ENCODE measurements around the gene ZMYND19.
"Not testable (repeated sequence)": the region's sequence is repeated elsewhere in the genome, so short reads cannot be mapped to it uniquely, and the experiment has no call there.

The ZMYND19 gene

DNA sequence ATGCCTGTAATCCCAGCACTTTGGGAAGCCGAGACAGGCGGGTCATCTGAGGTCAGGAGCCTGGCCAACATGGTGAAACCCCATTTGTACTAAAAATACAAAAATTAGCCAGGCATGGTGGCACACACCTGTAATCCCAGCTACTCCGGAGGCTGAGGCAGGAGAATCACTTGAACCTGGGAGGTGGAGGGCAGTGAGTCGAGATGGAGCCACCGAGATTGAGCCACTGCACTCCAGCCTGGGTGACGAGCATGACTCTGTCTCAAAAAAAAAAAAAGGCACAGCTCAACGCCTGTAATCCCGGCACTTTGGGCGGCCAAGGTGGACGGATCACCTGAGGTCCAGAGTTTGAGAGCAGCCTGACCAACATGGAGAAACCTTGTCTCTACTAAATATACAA lies 36.7 kb downstream of the ZMYND19 start:
- not testable (repeated sequence) for DNase-seq

DNA sequence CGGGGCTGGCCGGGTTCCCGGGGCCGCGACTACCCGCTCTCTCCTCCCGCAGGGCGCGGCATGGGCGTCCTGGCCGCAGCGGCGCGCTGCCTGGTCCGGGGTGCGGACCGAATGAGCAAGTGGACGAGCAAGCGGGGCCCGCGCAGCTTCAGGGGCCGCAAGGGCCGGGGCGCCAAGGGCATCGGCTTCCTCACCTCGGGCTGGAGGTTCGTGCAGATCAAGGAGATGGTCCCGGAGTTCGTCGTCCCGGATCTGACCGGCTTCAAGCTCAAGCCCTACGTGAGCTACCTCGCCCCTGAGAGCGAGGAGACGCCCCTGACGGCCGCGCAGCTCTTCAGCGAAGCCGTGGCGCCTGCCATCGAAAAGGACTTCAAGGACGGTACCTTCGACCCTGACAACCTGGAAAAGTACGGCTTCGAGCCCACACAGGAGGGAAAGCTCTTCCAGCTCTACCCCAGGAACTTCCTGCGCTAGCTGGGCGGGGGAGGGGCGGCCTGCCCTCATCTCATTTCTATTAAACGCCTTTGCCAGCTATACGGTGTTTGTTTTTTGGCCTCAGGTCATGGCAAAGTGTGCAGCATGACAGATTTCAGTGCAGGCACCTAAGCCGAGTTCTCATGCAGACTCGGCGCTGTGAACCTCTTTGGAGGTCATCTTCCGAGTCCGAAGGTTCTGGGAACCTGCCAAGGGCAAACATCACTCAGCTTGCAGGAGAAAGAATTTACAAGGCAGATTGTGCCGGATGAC lies 38.1 kb downstream of the ZMYND19 start:
- DNase-seq: peak; percentile 50

- peak; percentile 97 for DNase-seq
These were observed 38.9 kb downstream of the ZMYND19 start, which contains the start of gene MRPL41 for GRCh38 chr9:137551264-137552021. Gene MRPL41 (plus strand): TSS chr9:137551879. CDS start chr9:137552082, 203 bp downstream.

DNA sequence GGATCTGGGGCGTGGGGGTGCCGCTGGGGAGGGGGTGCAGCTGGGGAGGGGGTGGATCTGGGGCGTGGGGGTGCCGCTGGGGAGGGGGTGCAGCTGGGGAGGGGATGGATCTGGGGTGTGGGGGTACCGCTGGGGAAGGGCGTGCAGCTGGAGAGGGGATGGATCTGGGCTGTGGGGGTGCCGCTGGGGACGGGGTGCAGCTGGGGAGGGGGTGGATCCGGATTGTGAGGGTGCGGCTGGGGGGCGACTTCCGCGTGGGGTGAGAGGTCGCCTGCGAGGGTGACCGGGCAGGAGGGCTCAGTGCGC lies 39.4 kb downstream of the ZMYND19 start:
- DNase-seq: not testable (repeated sequence)

DNA sequence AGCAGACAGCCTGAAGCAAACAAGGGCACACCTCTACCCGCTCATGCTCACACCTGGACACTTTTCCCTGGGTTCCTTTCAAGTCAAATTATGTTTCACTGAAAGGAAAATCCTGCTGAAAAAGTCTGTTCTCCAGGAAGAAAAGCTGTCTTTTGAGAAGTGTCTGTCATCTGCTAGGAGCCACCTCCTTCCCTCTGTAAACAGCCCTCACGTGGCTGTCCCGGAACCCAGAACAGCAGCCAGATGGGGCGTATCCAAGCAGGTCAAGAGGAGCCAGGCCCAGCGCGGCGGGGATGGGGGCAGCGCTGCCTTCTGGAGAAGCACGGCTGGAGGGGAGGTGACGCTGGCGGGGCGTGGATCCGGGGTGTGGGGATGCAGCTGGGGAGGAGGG lies 40.1 kb downstream of the ZMYND19 start, which contains the start of gene PNPLA7:
PNPLA7 (minus strand) TSS at position 172 of the 391 bp plus-strand sequence. CDS start 205 bp downstream, outside the sequence.
- DNase-seq: peak; percentile 88

DNA sequence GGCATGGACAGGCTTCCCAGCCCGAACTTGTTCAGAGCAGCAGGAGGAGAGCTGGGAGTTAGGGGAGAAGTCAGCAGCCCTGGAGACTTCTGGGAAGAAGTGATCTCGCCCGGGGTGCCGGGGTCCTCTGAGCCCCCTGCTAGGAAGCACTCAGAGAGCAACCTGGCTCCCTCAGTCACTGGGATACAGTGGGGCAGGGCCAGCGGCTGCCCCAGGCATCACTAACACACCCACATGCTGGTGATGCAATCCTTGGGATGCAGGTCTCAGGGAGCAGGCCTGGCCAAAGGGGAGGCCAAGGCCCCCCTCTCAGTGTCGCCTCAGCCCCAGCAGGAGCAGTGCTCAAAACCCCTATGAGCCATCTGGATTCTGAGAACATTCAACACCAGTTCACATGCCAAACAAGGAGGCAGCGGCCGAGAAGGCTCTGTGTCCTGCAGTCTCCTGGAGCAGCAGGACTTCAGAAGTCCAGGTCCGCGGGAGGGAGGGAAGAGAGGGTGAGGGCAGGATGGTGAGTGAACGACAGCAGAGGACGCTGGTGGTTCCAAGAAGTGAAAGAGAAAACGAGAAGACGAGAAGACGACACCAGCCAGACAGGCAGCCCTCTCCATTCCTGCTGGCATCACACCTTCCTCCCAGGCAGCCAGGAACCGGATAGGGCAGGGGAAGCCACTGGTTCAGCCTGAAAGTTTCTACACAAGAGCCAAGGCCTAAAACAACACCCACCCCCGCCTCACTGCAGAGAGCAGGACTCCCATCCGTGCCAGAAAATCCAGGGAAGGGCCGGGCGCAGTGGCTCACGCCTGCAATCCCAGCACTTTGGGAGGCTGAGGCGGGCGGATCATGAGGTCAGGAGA lies 42.4 kb downstream of the ZMYND19 start:
- DNase-seq: no peak

- DNase-seq: no peak
These were observed 45.2 kb downstream of the ZMYND19 start for GRCh38 chr9:137545123-137545522.

- DNase-seq: no peak
These were observed 46.0 kb downstream of the ZMYND19 start for GRCh38 chr9:137544176-137544760.

DNA sequence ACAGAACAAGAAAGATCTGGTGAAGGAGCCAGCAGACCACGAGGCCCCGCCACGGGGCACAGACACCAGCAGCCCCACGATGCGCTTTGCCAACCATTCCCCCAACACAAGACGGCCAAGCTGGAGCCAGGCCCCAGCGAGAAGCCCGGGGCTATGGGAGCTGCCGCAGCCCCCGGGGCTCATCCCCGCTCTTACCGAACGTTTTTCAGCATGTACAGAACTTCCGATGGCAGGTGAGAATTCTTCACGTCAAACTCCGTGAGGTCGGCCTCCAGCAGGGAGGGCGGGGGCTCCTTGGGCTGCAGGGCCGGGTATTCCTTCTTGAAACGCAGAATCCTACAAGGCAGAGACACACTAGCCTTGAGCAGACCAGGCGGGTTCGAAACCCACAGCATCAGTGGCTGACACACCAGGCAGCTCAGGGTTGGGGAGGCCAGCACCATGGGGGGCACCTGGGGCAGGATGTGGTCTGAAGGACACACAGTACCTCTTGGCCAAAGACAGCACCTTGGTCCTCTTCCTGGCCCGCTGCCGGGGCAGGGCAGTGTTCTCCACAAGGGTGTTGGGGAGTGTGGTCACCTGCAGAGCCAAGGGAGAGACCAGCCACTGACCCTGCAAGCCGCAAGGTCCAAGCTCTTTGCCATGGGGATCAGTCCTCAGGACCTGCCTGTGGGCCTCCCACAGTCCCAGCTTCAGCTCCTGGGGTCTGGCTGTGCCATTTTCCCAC lies 46.9 kb downstream of the ZMYND19 start:
- DNase-seq: no peak

- no peak for DNase-seq
These were observed 47.8 kb downstream of the ZMYND19 start for GRCh38 chr9:137542486-137542885.

- DNase-seq: no peak
These were observed 49.8 kb downstream of the ZMYND19 start for GRCh38 chr9:137540536-137540935.

DNA sequence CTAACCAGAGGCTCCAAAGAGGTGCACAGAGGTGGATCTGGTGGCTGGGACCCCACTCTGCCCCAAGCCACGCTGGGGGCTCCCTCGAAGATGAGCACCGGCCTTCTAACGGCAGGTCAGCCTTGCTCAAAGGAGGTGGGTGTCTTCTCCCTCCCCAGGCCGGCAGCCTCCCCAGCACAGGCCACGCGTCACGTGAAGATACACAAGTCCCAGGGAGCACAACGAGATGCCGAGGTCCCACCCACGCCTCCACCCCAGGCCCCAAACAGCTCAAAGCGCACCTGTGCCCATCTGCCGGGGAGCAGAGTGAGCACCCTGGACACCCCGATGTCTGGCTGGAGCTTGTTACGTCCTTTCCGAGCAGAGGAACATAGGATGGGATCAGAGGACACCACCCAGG lies 52.3 kb downstream of the ZMYND19 start:
- DNase-seq: no peak

DNA sequence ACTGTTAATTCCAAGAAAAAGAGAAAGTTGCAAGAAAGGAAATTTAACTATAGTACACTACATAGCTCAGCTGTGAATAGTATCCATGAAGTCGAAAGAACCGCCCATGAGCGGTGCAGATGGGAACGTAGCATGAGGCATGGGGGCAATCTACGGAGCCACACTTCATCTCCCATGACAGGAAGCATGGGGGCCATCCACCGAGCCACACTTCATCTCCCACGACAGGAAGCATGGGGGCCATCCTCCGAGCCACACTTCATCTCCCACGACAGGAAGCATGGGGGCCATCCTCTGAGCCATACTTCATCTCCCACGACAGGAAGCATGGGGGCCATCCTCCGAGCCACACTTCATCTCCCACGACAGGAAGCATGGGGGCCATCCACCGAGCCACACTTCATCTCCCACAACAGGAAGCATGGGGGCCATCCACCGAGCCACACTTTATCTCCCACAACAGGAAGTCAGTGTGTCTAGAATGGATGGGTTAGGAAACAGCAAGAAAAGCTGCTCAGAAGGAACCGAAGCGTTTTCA lies 53.6 kb downstream of the ZMYND19 start:
- not testable (repeated sequence) for DNase-seq

DNA sequence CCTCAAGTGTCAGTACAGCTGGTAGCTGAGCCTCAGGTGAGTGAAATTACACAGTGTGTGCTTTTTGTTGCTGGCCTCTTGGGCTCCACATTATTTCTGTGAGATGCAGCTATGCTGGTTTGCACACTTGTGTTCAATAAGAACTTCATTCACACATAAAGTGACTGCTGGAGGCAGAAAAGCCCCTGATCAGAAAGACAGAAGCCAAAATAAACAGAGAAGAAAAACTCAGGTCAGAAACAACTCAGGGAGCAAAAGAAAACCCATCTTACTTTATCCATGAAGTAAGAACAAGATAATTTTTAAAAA lies 55.2 kb downstream of the ZMYND19 start:
- no peak for DNase-seq

GRCh38 chr9:137534256-137535119 lies 55.8 kb downstream of the ZMYND19 start:
- DNase-seq: peak; percentile 74

GRCh38 chr9:137532891-137533468 lies 57.3 kb downstream of the ZMYND19 start:
- not testable (repeated sequence) for DNase-seq
